HG03039 (cell line): ENCODE data around the gene ZNF708.
"Not testable (repeated sequence)": the region's sequence is repeated elsewhere in the genome, so short reads cannot be mapped to it uniquely, and the experiment has no call there.

Source experiments
- ATAC-seq: cut with Tn5 transposase; IDR thresholded peaks from one replicate; pipeline ENCODE4 v1.9.1; 2021; ENCODE audit warnings: mild to moderate bottlenecking, moderate library complexity; ENCODE audit not compliant: unreplicated experiment

ZNF708 gene

DNA sequence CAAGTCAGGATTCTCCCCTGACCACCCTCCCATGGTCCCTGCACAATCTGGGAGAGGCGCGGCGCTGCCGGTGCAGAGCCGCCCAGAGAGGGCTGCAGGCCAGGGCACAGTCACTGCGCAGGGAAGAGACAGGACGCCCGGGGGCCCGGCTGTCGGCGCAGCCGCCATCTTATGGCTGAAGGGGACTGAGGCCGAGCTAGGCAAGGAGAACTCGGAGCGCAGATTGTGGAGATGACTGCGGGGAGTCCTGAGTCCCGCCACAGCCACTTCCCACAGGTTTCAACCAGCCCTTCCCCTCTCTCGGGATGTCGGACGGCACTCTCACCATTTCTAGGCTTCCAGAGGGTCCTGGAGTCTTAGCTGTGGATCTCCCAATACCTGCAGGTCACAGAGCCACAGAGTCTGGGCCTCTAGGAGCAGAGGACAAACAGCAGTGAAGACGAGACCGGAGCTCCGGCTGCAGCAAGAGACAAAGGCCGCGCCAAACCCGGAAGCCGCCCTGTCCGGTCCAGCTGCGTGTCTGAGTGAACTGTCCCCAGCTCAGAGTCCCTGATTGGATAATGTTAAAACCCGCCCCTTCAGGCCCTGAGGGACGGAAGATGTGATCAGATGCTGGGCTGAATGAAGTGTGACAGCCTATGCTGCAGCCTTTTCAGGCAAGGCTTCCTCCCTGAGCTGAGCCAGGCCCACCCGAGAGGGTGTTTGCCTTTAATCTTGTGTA lies at the start of gene ZNF708:
Gene ZNF708 (minus strand): TSS at position 526 of the 721 bp plus-strand sequence. CDS start 198 bp downstream, at position 328.
- peak; percentile 99 for ATAC-seq

- no peak for ATAC-seq
These were observed 33.1 kb upstream of the ZNF708 start for GRCh38 chr19:21362291-21362690.

DNA sequence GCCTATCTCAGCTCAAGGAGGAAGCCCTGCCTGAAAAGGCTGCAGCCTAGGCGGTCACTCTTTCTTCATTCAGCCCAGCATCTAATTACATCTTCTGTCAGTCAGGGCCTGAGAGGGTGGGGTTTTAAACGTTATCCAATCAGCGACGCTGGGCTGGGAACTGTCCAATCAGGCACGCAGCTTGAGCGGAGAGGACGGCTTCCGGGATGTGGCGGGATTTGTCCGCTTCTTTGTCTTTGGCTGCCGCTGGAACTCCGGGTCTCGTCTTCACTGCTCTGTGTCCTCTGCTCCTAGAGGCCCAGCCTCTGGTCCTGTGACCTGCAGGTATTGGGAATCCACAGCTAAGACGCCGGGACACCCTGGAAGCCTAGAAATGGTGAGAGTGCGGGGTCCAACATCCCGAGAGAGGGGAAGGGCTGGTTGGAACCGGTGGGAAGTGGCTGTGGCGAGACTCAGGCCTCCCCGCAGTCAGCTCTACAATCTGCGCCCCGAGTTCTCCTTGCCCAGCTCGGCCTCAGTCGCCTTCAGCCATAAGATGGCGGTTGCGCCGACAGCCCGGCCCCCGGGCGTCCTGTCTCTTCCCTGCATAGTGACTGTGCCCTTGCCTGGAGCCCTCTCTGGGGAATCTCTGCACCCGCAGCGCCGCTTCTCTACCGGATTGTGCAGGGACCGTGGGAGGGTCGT lies 29.7 kb upstream of the ZNF708 start, which contains the start of gene ZNF738:
Gene ZNF738 (plus strand): TSS at position 233 of the 684 bp plus-strand sequence. CDS start 141 bp downstream, at position 374.
- peak; percentile 94 for ATAC-seq

DNA sequence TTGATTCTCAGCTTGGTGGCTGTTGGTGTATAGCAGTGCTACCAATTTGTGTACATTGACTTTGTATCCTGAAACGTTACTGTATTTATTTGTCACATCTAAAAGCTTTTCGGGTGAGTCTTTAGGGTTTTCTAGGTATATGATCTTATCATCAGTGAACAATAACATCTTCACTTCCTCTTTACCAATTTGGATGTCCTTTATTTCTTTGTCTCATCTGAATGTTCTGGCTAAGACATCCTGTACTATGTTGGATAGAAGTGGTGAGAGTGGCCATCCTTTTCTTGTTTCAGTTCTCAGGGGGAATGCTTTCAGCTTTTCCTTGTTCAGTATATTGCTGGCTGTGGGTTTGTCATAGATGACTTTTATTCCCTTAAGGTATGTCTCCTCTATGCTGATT lies 23.6 kb upstream of the ZNF708 start:
- ATAC-seq, result no peak

- not testable (repeated sequence) for ATAC-seq
These were observed 15.6 kb upstream of the ZNF708 start for GRCh38 chr19:21344841-21345240.

DNA sequence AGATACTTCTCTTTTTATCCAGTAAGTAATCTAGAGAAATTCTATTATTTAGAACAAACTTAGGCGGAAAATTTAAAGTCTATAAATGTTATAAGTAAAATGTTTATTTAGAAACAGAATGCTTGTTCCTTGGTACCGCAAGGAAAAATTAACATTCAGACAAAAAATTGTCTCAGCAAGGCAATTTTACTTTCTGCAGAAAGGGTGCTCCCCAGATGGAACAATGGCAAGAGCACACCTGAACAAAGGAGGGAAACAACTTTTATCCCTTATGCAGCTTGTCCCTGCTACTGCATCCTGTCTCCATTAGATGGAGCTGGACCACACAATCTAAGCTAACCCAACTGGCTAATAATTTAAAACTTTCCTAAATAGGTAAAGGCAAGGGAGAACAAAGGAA lies 6.5 kb upstream of the ZNF708 start:
- ATAC-seq, result no peak

DNA sequence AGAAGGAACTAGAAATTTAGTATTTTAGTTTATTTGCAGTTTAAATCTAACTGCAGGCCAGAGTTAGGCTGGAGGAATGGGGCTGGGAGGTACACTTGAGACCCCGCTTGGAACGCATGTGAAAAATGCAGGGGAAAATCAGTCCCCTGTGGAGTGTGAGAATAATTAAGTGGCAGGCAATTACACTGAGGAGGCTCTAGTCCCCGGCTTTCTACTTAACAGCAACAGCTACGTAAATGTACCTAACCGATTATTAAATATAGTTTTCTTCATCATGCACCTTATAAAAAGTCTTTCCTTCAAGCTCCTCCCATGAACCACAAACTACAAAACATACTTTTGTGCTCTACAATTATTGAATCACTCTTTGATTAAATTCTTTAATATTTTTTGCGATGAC lies 804 bp downstream of the ZNF708 start:
- ATAC-seq, result no peak

- no peak for ATAC-seq
These were observed 3.0 kb downstream of the ZNF708 start for GRCh38 chr19:21326169-21326568.

DNA sequence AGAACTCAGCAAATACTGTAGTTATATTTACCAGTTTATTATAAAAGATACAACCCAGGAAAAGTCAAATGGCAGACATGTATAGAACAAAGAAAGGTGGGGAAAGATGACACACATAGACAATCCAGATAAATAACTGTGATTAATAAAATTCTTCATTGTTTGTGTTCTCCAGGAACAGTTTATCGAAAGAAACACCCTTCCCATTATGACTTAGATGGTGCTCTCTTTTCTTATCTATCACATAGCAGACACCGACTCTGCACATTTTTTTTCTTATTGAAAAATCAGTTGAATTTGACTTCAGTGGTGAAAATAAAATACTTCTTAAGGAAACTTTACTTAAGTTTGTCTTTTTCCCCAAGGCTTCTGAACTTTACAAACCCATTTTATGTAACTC lies 6.2 kb downstream of the ZNF708 start:
- no peak for ATAC-seq

DNA sequence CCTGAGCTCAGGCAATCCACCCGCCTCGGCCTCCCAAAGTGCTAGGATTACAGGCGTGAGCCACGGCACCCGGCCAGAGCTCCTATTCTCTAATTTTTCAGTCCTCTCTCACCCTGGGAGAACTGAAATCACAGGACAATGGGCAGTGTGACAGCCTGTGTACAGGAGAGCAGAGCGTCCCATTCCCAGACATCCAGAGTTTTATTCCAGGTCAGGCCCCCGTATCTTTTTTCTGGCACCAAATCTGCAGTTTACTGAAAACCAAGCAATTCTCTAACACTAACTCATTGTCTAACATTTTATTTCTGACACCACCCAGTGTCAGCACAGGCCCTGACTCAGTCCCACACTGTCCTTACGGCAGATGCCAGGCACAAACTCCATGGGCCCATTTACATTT lies 6.7 kb downstream of the ZNF708 start:
- no peak for ATAC-seq

- ATAC-seq, result no peak
These were observed 7.2 kb downstream of the ZNF708 start for GRCh38 chr19:21321996-21322395.

DNA sequence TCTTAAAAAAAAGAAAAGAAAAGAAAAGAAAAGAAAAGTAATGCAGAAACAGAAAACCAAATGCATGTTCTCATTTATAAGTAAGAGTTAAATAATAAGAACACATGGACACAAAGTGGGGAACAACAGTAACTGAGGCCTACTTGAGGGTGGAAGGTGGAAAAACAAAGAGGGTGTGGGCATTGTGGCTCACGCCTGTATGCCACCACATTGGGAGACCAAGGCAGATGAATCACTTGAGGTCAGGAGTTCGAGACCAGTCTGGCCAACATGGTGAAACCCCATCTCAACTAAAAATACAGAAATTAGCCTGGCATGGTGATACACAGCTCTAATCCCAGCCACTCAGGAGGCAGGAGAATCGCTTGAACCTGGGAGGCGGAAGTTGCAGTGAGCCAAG lies 8.1 kb downstream of the ZNF708 start:
- no peak for ATAC-seq

DNA sequence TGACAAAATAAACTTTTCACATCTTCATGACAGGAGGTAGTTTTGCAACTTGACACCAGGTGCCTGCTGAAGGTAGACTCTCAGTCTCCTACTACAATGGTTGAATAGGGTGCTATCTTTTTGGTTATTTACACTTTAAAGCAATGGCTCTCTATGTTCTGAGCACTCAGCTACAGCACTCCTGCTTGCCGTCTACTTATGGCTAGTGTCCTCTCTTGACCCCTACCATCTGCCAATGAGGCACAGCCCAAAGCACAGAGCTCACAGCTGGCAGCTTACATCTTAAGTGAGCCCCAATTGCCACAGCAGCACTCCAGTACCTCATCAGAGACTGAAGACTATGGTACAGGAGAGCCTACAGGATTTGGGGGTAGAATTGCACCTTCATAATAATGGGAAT lies 11.4 kb downstream of the ZNF708 start:
- ATAC-seq, result no peak

- no peak for ATAC-seq
These were observed 14.5 kb downstream of the ZNF708 start for GRCh38 chr19:21314676-21315075.

- ATAC-seq, result not testable (repeated sequence)
These were observed 16.4 kb downstream of the ZNF708 start for GRCh38 chr19:21312807-21313206.

GRCh38 chr19:21308773-21309172 lies 20.4 kb downstream of the ZNF708 start:
- ATAC-seq, result no peak

DNA sequence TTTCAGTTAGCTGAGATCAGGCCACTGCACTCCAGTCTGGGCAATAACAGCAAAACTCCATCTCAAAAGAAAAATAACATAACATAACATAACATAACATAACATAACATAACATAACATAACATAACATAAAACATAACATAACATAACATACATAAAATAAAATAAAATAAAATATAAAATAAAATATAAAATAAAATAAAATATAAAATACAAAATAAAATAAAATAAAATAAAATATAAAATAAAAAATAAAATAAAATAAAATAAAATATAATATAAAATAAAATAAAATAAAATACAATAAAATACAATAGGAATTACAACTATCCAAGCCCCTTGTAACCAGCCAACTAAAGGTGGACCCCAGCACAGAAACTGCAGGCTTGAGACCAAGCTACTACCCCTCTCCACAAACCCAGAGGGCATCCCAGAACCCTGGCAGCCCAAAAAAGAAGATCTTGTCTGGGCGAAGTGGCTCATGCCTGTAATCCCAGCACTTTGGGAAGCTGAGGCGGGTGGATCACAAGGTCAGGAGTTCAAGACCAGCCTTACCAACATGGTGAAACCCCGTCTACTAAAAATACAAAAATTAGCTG lies 22.2 kb downstream of the ZNF708 start:
- not testable (repeated sequence) for ATAC-seq

DNA sequence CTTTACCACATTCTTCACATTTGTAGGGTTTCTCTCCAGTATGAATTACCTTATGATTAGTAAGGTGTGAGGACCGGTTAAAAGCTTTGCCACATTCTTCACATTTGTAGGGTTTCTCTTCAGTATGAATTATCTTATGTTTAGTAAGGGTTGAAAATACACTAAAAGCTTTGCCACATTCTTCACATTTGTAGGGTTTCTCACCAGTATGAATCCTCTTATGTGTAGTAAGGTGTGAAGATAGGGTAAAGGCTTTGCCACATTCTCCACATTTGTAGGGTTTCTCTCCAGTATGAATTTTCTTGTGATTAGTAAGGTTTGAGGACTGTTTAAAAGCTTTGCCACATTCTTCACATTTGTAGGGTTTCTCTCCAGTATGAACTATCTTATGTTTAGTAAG lies 35.4 kb downstream of the ZNF708 start:
- ATAC-seq, result not testable (repeated sequence)

DNA sequence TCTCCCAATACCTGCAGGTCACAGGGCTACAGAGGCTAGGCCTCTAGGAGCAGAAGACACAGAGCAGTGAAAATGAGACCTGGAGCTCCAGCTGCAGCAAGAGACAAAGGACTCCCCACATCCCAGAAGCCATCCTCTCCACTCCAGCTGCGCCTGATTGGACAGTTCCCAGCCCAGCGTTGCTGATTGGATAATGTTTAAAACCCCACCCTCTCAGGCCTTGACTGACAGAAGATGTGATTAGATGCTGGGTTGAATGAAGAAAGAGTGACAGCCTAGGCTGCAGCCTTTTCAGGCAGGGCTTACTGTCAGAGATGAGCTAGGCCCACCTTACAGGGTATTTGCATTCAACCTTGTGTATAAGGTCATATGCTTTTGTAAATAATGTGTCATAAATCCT lies 59.4 kb downstream of the ZNF708 start:
- no peak for ATAC-seq

- ATAC-seq, result no peak
These were observed 64.3 kb downstream of the ZNF708 start for GRCh38 chr19:21264891-21265290.

DNA sequence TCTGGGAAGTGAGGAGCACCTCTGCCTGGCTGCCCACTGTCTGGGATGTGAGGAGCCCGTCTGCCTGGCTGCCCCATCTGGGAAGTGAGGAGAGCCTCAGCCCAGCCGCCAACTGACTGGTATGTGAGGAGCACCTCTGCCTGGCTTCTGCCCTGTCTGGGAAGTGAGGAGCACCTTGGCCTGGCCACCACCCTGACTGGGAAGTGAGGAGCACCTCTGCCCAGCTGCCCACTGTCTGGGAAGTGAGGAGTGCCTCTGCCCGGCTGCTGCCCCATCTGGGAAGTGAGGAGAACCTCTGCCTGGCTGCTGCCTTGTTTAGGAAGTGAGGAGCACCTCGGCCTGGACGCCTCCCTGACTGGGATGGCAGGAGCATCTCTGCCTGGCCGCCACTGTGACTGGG lies 64.8 kb downstream of the ZNF708 start:
- no peak for ATAC-seq

DNA sequence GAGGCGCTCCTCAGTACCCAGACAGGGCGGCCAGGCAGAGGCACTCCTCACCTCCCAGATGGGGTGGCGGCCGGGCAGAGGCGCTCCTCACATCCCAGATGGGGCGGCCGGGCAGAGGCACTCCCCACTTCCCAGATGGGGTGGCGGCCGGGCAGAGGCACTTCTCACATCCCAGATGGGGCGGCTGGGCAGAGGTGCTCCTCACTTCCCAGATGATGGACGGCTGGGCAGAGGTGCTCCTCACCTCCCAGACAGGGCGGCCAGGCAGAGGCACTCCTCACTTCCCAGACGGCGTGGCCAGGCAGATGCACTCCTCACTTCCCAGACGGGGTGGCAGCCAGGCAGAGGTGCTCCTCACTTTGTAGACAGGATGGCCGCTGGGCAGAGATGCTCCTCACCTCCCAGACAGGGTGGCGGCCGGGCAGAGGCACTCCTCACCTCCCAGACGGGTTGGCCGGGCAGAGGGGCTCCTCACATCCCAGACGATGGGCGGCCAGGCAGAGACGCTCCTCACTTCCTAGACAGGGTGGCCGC lies 68.3 kb downstream of the ZNF708 start:
- not testable (repeated sequence) for ATAC-seq
